HEK293T (cell line): Measurements from ENCODE around the gene ANKRD44.

Source experiments
- ELF4 ChIP-seq: fragments of 450-650 bp; IDR thresholded peaks from 2 replicates; pipeline ENCODE4 v1.6.1; 2017; ENCODE audit warnings: antibody characterized with exemption
- FOXK2 ChIP-seq: fragments of 450-650 bp; IDR thresholded peaks from 2 replicates; pipeline ENCODE4 v1.6.1; 2016; ENCODE audit warnings: mild to moderate bottlenecking
- HDGF ChIP-seq: fragments of 450-650 bp; IDR thresholded peaks from 2 replicates; pipeline ENCODE4 v1.6.1; 2017; ENCODE audit warnings: antibody characterized with exemption, borderline replicate concordance
- SP1 ChIP-seq: fragments of 450-650 bp; IDR thresholded peaks from 2 replicates; pipeline ENCODE4 v1.6.1; 2017
- SUZ12 ChIP-seq: fragments of 450-650 bp; IDR thresholded peaks from 2 replicates; pipeline ENCODE4 v1.6.1; 2016; ENCODE audit warnings: mild to moderate bottlenecking

- no peak for TF ChIP-seq ELF4
- no peak for TF ChIP-seq SP1
- no peak for TF ChIP-seq HDGF
- no peak for TF ChIP-seq SUZ12
- TF ChIP-seq FOXK2 = no peak
Measured at GRCh38 chr2:197031803-197032202, 278.8 kb downstream of the ANKRD44 start.
